ENCODE results near the gene C1orf50. TPM values are rescaled to one million over a fixed set of nuclear protein-coding genes. Genes with fewer than 3 reads are reported as not detected.

Gene C1orf50
- total RNA-seq, 1 experiment from 2014 or later: 7.7 TPM

GRCh38 chr1:42774928-42775526, 8.0 kb downstream of the C1orf50 start:
- Mint-ChIP-seq H3K36me3 (ENCODE audit: insufficient read depth in 1 of 3, low read depth in 3 of 3) (peaks cover 17 to 60% (median 57%) of the 10 kb centered on the region in 3 experiments), H3K4me1 (no peaks in the 10 kb centered on the region; a peak in 1 of 4 replicates), H3K27me3 (ENCODE audit: low read depth) (no peaks in the 10 kb centered on the region), H3K4me3 (peak overlapping the region in 1 of 2 experiments; percentile 19; a peak in 1 of 5 replicates), H3K9me3 (no peaks in the 10 kb centered on the region), H3K27ac (no peak overlapping the region)
- Histone ChIP-seq H4K91ac (ENCODE audit: insufficient read length, low read depth, low read length) (no peak overlapping the region), H3K9me3 (ENCODE audit: control insufficient read depth, low read depth, low read length) (no peaks in the 10 kb centered on the region), H3T11ph (ENCODE audit: low read length) (no peak overlapping the region), H3K27me3 (ENCODE audit: insufficient read depth, low read length) (no peaks in the 10 kb centered on the region), H3K18ac (ENCODE audit: insufficient read length, low read depth, low read length) (no peak overlapping the region), H3K56ac (ENCODE audit: insufficient read length, low read depth, low read length) (no peak overlapping the region), H3K4ac (ENCODE audit: low read depth, low read length) (no peak overlapping the region), H4K8ac (replicated peaks; ENCODE audit: insufficient read length, low read depth, low read length) (no peak overlapping the region), H4K20me1 (ENCODE audit: control insufficient read depth, insufficient read depth, insufficient read length) (no peaks in the 10 kb centered on the region), H3K14ac (ENCODE audit: insufficient read depth, low read length) (no peak overlapping the region), H2BK120ac (ENCODE audit: low read depth, low read length, poor library complexity, severe bottlenecking) (no peak overlapping the region), H3K4me1 (ENCODE audit: insufficient read depth, low read length) (no peaks in the 10 kb centered on the region), H2BK15ac (ENCODE audit: low read depth, low read length) (no peak overlapping the region), H3K4me2 (ENCODE audit: insufficient read depth, insufficient read length, low read length) (no peak overlapping the region), H3K79me2 (ENCODE audit: insufficient read depth, low read length) (no peaks in the 10 kb centered on the region), H2BK5ac (ENCODE audit: insufficient read length, low read length) (no peak overlapping the region), H2AK5ac (ENCODE audit: insufficient read length, low read length) (no peak overlapping the region), H3K9ac (ENCODE audit: extremely low read depth, insufficient read length, low read length) (no peak overlapping the region), H2AFZ (ENCODE audit: low read length) (no peak overlapping the region), H3K79me1 (ENCODE audit: insufficient read depth, low read depth, low read length, poor library complexity, severe bottlenecking) (no peaks in the 10 kb centered on the region), H3K27ac (ENCODE audit: insufficient read length, low read depth, low read length) (no peak overlapping the region), H2BK20ac (ENCODE audit: low read depth, low read length, poor library complexity, severe bottlenecking) (no peak overlapping the region), H3K23ac (ENCODE audit: insufficient read length, low read depth, low read length) (no peak overlapping the region), H4K5ac (ENCODE audit: insufficient read length, low read depth, low read length) (no peak overlapping the region), H2BK12ac (ENCODE audit: insufficient read length, low read depth, low read length) (no peak overlapping the region), H3K23me2 (ENCODE audit: insufficient read length, low read depth, low read length, poor library complexity, severe bottlenecking) (no peaks in the 10 kb centered on the region)
- no peak for TF ChIP-seq CTCF (conservative IDR thresholded peaks at IDR 0.05)
- DNase-seq: no peak
- WGBS (ENCODE audit: extremely low coverage, insufficient read length, low lambda C conversion rate): no CpG with 5 or more reads among the region's 5 CpGs
